ENCODE data around the gene SIRPB2.

GRCh38 chr20:1449370-1449769 lies 41.9 kb downstream of the SIRPB2 start:
- TF ChIP-seq CTCF (IDR thresholded peaks at IDR 0.05) (no peak), POLR2AphosphoS5 (IDR thresholded peaks at IDR 0.05) (no peak), POLR2A (IDR thresholded peaks at IDR 0.05) (no peak)
